ENCODE data around the gene DENND5A. TPM values are rescaled to one million over a fixed set of nuclear protein-coding genes. Genes with fewer than 3 reads are reported as not detected.

The DENND5A gene
- total RNA-seq, 2 experiments from 2014 or later = 4.0 to 10.5 TPM

GRCh38 chr11:9143721-9144120 lies 121.4 kb downstream of the DENND5A start:
- Histone ChIP-seq H3K9me2 (ENCODE audit: insufficient read depth, low read length) (no peaks in the 10 kb centered on the region), H3K9me3 (ENCODE audit: low read length) (no peaks in the 10 kb centered on the region), H3K4me3 (ENCODE audit: low read depth, low read length, poor library complexity, severe bottlenecking) (no peak overlapping the region), H2AFZ (ENCODE audit: low read length) (no peak overlapping the region), H3K4me1 (ENCODE audit: insufficient read depth, low read length, poor library complexity, severe bottlenecking) (no peaks in the 10 kb centered on the region), H3K79me2 (ENCODE audit: insufficient read depth, low read depth, low read length) (no peaks in the 10 kb centered on the region), H4K20me1 (ENCODE audit: insufficient read depth, low read length) (no peaks in the 10 kb centered on the region), H3K4me2 (ENCODE audit: low read length) (no peak overlapping the region), H3K36me3 (ENCODE audit: insufficient read depth, low read length) (no peaks in the 10 kb centered on the region), H3K27ac (ENCODE audit: low read depth, low read length, poor library complexity, severe bottlenecking) (no peak overlapping the region)
- no TSS peak for BruUV-seq (replicated peaks)
- POLR2A ChIA-PET = interaction anchor here (0.7 kb wide), 1 partner anchor 182 kb away, joined by 3 read pairs; no protein-coding TSS in a partner anchor
- TF ChIP-seq EZH2phosphoT487 (IDR thresholded peaks at IDR 0.05; ENCODE audit: borderline replicate concordance, low read depth, low read length) = no peak
- TF ChIP-seq, protein P1, sequence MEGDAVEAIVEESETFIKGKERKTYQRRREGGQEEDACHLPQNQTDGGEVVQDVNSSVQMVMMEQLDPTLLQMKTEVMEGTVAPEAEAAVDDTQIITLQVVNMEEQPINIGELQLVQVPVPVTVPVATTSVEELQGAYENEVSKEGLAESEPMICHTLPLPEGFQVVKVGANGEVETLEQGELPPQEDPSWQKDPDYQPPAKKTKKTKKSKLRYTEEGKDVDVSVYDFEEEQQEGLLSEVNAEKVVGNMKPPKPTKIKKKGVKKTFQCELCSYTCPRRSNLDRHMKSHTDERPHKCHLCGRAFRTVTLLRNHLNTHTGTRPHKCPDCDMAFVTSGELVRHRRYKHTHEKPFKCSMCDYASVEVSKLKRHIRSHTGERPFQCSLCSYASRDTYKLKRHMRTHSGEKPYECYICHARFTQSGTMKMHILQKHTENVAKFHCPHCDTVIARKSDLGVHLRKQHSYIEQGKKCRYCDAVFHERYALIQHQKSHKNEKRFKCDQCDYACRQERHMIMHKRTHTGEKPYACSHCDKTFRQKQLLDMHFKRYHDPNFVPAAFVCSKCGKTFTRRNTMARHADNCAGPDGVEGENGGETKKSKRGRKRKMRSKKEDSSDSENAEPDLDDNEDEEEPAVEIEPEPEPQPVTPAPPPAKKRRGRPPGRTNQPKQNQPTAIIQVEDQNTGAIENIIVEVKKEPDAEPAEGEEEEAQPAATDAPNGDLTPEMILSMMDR (conservative IDR thresholded peaks at IDR 0.05; ENCODE audit: low read length) = no peak
- DNase-seq (ENCODE audit: low spot score) = no peak
- CTCF ChIA-PET (ENCODE audit: unreplicated experiment) = no interaction called here
- intact Hi-C loops (cut with micrococcal nuclease; ENCODE audit: unreplicated experiment) = no loop called here

DNA sequence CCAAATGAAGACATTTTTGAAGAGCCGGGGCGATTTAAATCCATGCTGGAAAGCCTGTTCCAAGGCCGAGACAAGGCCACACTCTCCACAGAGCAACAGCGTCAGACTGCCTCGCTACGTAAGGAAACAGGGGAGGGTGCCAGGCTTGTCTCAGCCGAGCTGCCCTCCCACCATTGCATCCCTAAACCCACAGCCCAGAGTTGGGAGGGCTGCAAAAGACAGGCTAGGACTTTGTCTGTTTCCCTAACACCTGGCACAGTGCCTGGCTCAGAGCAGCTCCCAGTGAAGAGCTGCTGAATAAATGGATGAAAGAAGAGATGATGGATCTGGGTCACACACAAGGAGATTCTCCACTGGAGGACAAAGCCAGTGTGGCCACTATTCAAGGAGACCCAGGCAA lies 122.4 kb downstream of the DENND5A start:
- Histone ChIP-seq H3K9me2 (ENCODE audit: insufficient read depth, low read length) (no peaks in the 10 kb centered on the region), H3K9me3 (ENCODE audit: low read length) (no peaks in the 10 kb centered on the region), H4K20me1 (ENCODE audit: insufficient read depth, low read length) (no peaks in the 10 kb centered on the region), H3K36me3 (ENCODE audit: insufficient read depth, low read length) (no peaks in the 10 kb centered on the region), H3K4me3 (ENCODE audit: low read depth, low read length, poor library complexity, severe bottlenecking) (no peak overlapping the region), H3K4me2 (ENCODE audit: low read length) (no peak overlapping the region), H2AFZ (ENCODE audit: low read length) (no peak overlapping the region), H3K79me2 (ENCODE audit: insufficient read depth, low read depth, low read length) (no peaks in the 10 kb centered on the region), H3K4me1 (ENCODE audit: insufficient read depth, low read length, poor library complexity, severe bottlenecking) (no peaks in the 10 kb centered on the region), H3K27ac (ENCODE audit: low read depth, low read length, poor library complexity, severe bottlenecking) (no peak overlapping the region)
- DNase-seq (ENCODE audit: low spot score) = no peak
- POLR2A ChIA-PET = no interaction called here
- intact Hi-C loops (cut with micrococcal nuclease; ENCODE audit: unreplicated experiment) = no loop called here
- CTCF ChIA-PET (ENCODE audit: unreplicated experiment) = no interaction called here
- TF ChIP-seq EZH2phosphoT487 (IDR thresholded peaks at IDR 0.05; ENCODE audit: borderline replicate concordance, low read depth, low read length) = no peak
- TF ChIP-seq, protein P1 (conservative IDR thresholded peaks at IDR 0.05; ENCODE audit: low read length) = no peak
- no TSS peak for BruUV-seq (replicated peaks)

- H3K4me3 ChIP-seq (ENCODE audit: low read depth, low read length, poor library complexity, severe bottlenecking) = no peak overlapping the region
- intact Hi-C loops (cut with micrococcal nuclease; ENCODE audit: unreplicated experiment) = no loop called here
- ChIA-PET CTCF (ENCODE audit: unreplicated experiment) (no interaction called here), POLR2A (interaction anchor here (0.5 kb wide), 1 partner anchor 172 kb away, joined by 3 read pairs; no protein-coding TSS in a partner anchor)
- H3K36me3 ChIP-seq (ENCODE audit: insufficient read depth, low read length) = no peaks in the 10 kb centered on the region
- H3K9me2 ChIP-seq (ENCODE audit: insufficient read depth, low read length) = no peaks in the 10 kb centered on the region
- H3K27ac ChIP-seq (ENCODE audit: low read depth, low read length, poor library complexity, severe bottlenecking) = no peak overlapping the region
- DNase-seq (ENCODE audit: low spot score) = no peak
- TF ChIP-seq, protein P1 (conservative IDR thresholded peaks at IDR 0.05; ENCODE audit: low read length) = no peak
- no peak for TF ChIP-seq EZH2phosphoT487 (IDR thresholded peaks at IDR 0.05; ENCODE audit: borderline replicate concordance, low read depth, low read length)
- H3K79me2 ChIP-seq (ENCODE audit: insufficient read depth, low read depth, low read length) = no peaks in the 10 kb centered on the region
- no peaks in the 10 kb centered on the region for H3K4me1 ChIP-seq (ENCODE audit: insufficient read depth, low read length, poor library complexity, severe bottlenecking)
- no peak overlapping the region for H2AFZ ChIP-seq (ENCODE audit: low read length)
- BruUV-seq (replicated peaks) = no TSS peak
- no peaks in the 10 kb centered on the region for H4K20me1 ChIP-seq (ENCODE audit: insufficient read depth, low read length)
- no peaks in the 10 kb centered on the region for H3K9me3 ChIP-seq (ENCODE audit: low read length)
- no peak overlapping the region for H3K4me2 ChIP-seq (ENCODE audit: low read length)
Observed at GRCh38 chr11:9141186-9141585, 124.0 kb downstream of the DENND5A start.
